Measurements from ENCODE around the gene SARDH. TPM values are rescaled to one million over a fixed set of nuclear protein-coding genes. Genes with fewer than 3 reads are reported as not detected.

Gene SARDH
- total RNA-seq, 4 donors from 2014 or later, result 0.32 to 0.98 (median 0.44) TPM; not detected in 1

DNA sequence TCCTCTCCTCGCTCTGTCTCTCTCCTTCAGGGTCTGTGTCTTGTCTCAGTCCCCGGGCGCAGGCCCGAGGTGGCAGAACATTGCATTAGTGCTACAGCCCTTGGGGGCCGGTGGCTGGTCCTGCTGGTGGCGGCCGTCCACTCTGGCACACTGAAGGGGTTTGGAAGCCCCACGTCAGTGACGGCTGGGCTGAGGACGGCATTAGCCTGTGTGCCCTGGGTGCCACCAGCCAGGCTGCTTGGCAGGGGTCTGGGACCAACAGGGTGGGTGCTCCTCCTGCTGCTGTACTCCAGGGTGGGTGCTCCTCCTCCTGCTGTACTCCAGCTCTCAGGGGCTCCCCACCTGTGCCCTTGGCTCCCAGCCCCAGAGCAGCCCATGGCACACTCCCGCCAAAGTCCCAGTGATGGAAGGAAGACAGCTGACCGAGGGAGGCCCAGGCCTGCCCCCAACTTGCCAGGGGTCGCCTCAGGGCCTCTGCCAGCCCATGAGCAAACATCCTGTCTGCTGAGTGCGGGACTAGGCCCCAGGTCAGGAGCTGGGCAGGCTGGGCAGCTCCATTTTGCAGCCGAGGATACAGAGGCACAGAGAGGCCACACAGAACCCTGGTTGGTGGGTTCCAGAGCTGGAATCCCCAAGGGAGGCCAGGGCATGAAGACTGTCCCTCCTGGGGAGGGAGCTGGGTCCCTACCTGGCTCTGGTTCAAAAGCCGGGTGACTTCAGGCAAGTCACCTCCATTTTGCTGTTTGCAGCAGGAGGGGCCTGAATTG lies 27.3 kb downstream of the SARDH start:
- peaks cover 9% of the 10 kb centered on the region for H3K4me1 ChIP-seq
- no peak overlapping the region for H3K4me3 ChIP-seq
- TF ChIP-seq CTCF (IDR thresholded peaks at IDR 0.05), result no peak
- TF ChIP-seq POLR2AphosphoS5 (IDR thresholded peaks at IDR 0.05), result no peak
- TF ChIP-seq POLR2A (IDR thresholded peaks at IDR 0.05), result no peak
- no peak for TF ChIP-seq EP300 (IDR thresholded peaks at IDR 0.05)
- H3K36me3 ChIP-seq, result no peaks in the 10 kb centered on the region
- 80% methylated on average over 9 of the region's 16 CpGs for WGBS
- H3K27ac ChIP-seq, result no peak overlapping the region
- no peak for DNase-seq (ENCODE audit: low spot score in 2 of 2)
- H3K27me3 ChIP-seq, result peaks cover 37% of the 10 kb centered on the region
- H3K9me3 ChIP-seq, result no peaks in the 10 kb centered on the region

- Histone ChIP-seq H3K27me3 (peaks cover 31% of the 10 kb centered on the region), H3K4me3 (no peak overlapping the region), H3K36me3 (no peaks in the 10 kb centered on the region), H3K4me1 (peaks cover 9% of the 10 kb centered on the region), H3K9me3 (no peaks in the 10 kb centered on the region), H3K27ac (no peak overlapping the region)
- WGBS, result 83% methylated on average over 19 of the region's 32 CpGs
- DNase-seq (ENCODE audit: low spot score in 2 of 2), result peak in 1 of 2 donors; percentile 44
- TF ChIP-seq POLR2A (IDR thresholded peaks at IDR 0.05), result no peak
- TF ChIP-seq POLR2AphosphoS5 (IDR thresholded peaks at IDR 0.05), result no peak
- no peak for TF ChIP-seq EP300 (IDR thresholded peaks at IDR 0.05)
- no peak for TF ChIP-seq CTCF (IDR thresholded peaks at IDR 0.05)
Measured at GRCh38 chr9:133709691-133710571, 28.2 kb downstream of the SARDH start.

GRCh38 chr9:133709015-133709611 lies 29.0 kb downstream of the SARDH start:
- H3K9me3 ChIP-seq, result no peaks in the 10 kb centered on the region
- no peaks in the 10 kb centered on the region for H3K36me3 ChIP-seq
- H3K27me3 ChIP-seq, result peaks cover 35% of the 10 kb centered on the region
- H3K4me3 ChIP-seq, result no peak overlapping the region
- peak in 1 of 2 donors; percentile 59 for DNase-seq (ENCODE audit: low spot score in 2 of 2)
- peaks cover 9% of the 10 kb centered on the region for H3K4me1 ChIP-seq
- no peak overlapping the region for H3K27ac ChIP-seq
- WGBS, result 89% methylated on average over 6 of the region's 26 CpGs
- TF ChIP-seq CTCF (IDR thresholded peaks at IDR 0.05), result no peak
- no peak for TF ChIP-seq POLR2AphosphoS5 (IDR thresholded peaks at IDR 0.05)
- no peak for TF ChIP-seq POLR2A (IDR thresholded peaks at IDR 0.05)
- TF ChIP-seq EP300 (IDR thresholded peaks at IDR 0.05), result no peak

- no peak overlapping the region for H3K4me3 ChIP-seq
- no peaks in the 10 kb centered on the region for H3K9me3 ChIP-seq
- peaks cover 9% of the 10 kb centered on the region for H3K4me1 ChIP-seq
- WGBS, result 88% methylated on average over 24 of the region's 30 CpGs
- H3K36me3 ChIP-seq, result no peaks in the 10 kb centered on the region
- peaks cover 40% of the 10 kb centered on the region for H3K27me3 ChIP-seq
- TF ChIP-seq CTCF (IDR thresholded peaks at IDR 0.05), result no peak
- no peak for TF ChIP-seq POLR2A (IDR thresholded peaks at IDR 0.05)
- TF ChIP-seq POLR2AphosphoS5 (IDR thresholded peaks at IDR 0.05), result no peak
- TF ChIP-seq EP300 (IDR thresholded peaks at IDR 0.05), result no peak
- peak in 1 of 2 donors; percentile 44 for DNase-seq (ENCODE audit: low spot score in 2 of 2)
- no peak overlapping the region for H3K27ac ChIP-seq
Measured at GRCh38 chr9:133708246-133709014, 29.7 kb downstream of the SARDH start.
